ENCODE measurements around the gene ART1. TPM values are rescaled to one million over a fixed set of nuclear protein-coding genes. Genes with fewer than 3 reads are reported as not detected.

The ART1 gene
- total RNA-seq, 4 donors from 2014 or later: not detected

GRCh38 chr11:3623767-3624458 lies 21.0 kb upstream of the ART1 start:
- WGBS, 2 donors: 47 to 50% methylated on average over 8 of the region's 8 CpGs

DNA sequence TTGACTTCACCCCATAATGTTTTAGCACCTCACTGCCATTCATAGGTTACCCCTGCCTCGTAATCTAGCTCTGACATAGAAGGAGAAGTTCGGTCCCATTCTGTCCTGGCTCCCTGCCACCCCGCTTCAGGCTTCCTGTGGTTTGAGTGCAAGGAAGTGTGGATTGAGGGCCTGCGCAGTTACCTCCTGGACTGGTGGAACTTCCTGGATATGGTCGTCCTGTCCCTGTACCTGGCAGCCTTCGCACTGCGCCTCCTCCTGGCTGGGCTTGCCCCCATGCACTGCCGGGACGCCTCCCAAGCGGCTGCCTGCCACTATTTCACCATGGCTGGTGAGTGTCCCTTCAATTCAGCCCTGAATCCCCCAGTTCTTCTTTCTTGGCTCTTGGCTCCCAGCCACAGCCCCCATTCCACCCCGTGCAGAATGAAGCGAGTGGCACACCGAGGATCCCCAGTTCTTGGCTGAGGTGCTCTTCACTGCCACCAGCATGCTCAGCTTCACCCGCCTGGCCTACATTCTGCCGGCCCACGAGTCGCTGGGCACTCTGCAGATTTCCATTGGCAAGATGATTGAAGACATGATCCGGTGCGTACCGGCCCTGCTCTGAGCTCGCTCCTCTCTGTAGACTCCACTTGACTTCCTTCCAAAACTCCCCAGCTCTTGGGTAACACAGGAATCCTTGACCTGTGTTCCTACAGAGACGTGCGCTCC lies 18.5 kb upstream of the ART1 start:
- intact Hi-C loops (cut with DNase I; ENCODE audit: low total_unique reads): no loop called here
- peak; percentile 38 to 89 for DNase-seq (ENCODE audit: low spot score in 2 of 2)

More at GRCh38 chr11:3623767-3624458, 21.0 kb upstream of the ART1 start:
- TF ChIP-seq, protein P1, sequence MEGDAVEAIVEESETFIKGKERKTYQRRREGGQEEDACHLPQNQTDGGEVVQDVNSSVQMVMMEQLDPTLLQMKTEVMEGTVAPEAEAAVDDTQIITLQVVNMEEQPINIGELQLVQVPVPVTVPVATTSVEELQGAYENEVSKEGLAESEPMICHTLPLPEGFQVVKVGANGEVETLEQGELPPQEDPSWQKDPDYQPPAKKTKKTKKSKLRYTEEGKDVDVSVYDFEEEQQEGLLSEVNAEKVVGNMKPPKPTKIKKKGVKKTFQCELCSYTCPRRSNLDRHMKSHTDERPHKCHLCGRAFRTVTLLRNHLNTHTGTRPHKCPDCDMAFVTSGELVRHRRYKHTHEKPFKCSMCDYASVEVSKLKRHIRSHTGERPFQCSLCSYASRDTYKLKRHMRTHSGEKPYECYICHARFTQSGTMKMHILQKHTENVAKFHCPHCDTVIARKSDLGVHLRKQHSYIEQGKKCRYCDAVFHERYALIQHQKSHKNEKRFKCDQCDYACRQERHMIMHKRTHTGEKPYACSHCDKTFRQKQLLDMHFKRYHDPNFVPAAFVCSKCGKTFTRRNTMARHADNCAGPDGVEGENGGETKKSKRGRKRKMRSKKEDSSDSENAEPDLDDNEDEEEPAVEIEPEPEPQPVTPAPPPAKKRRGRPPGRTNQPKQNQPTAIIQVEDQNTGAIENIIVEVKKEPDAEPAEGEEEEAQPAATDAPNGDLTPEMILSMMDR (IDR thresholded peaks at IDR 0.05): no peak
- no peak for TF ChIP-seq POLR2A (IDR thresholded peaks at IDR 0.05)
- DNase-seq (ENCODE audit: low spot score in 2 of 2): no peak
- H3K4me3 ChIP-seq (ENCODE audit: low read depth, poor library complexity, severe bottlenecking): no peak overlapping the region
- intact Hi-C loops (cut with DNase I; ENCODE audit: low total_unique reads): no loop called here

DNA sequence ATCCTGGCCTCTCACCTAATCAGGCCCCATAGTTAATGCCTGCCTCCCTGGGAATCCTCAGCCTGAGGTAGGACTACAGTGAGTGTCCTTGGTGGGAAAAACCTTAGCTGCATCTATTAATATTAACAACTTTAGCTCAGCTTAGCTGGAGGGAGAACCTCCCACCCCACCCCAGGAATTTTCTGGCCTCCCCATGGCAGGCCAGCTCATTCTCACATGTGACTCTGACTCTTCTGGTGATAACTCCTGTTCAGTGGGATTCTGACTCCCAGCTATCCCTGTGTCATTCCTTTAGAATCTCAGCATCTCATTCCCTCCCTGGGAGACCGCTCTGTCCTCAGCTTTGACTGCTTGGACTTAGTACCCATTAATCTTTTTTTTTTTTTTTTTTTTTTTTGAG lies 17.6 kb upstream of the ART1 start:
- no peak for DNase-seq (ENCODE audit: low spot score in 2 of 2)
- WGBS, 2 donors: 95 to 100% methylated on average over 1 of the region's 1 CpG
- no peak for TF ChIP-seq POLR2A (IDR thresholded peaks at IDR 0.05)
- TF ChIP-seq, protein P1 (IDR thresholded peaks at IDR 0.05): no peak
- H3K4me3 ChIP-seq (ENCODE audit: low read depth, poor library complexity, severe bottlenecking): no peak overlapping the region
- intact Hi-C loops (cut with DNase I; ENCODE audit: low total_unique reads): no loop called here

More for the DNA sequence above, 18.5 kb upstream of the ART1 start:
- TF ChIP-seq POLR2A (IDR thresholded peaks at IDR 0.05): no peak
- TF ChIP-seq, protein P1 (IDR thresholded peaks at IDR 0.05): no peak
- WGBS, 2 donors: 85 to 87% methylated on average over 23 of the region's 23 CpGs
- H3K4me3 ChIP-seq (ENCODE audit: low read depth, poor library complexity, severe bottlenecking): no peak overlapping the region

GRCh38 chr11:3631331-3631730 lies 13.6 kb upstream of the ART1 start:
- TF ChIP-seq, protein P1 (IDR thresholded peaks at IDR 0.05): no peak
- no peak for TF ChIP-seq POLR2A (IDR thresholded peaks at IDR 0.05)
- H3K4me3 ChIP-seq (ENCODE audit: low read depth, poor library complexity, severe bottlenecking): no peak overlapping the region
- intact Hi-C loops (cut with DNase I; ENCODE audit: low total_unique reads): no loop called here
- DNase-seq (ENCODE audit: low spot score in 2 of 2): no peak
- WGBS, 2 donors: 91 to 93% methylated on average over 4 of the region's 4 CpGs

DNA sequence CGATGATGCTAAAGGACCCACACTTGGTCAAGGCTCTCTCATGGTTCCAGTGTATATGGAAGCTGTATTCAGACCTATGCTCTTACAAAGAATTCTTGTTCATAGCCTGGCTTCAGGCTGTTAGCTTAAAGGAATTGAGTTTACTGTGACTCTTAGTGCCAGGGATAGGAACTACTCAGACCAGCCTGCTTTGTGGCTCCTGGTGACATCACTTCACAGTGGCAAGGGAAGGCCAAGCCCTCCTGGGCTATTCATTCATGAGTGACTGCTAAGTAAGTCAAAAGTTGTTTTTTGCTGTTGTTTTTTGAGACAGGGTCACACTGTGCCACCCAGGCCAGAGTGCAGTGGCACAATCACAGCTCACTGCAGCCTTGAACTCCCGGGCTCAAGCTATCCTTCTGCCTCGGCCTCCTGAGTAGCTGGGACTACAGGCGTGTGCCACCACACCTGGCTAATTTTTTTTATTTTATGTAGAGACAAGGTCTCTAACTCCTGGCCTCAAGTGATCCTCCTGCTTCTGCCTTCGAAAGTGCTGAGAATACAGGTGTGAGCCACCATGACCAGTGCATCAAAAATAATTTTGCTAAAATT lies 12.8 kb upstream of the ART1 start:
- intact Hi-C loops (cut with DNase I; ENCODE audit: low total_unique reads): no loop called here

More for the DNA sequence above, 12.8 kb upstream of the ART1 start:
- WGBS, 2 donors: 90 to 93% methylated on average over 5 of the region's 5 CpGs
- TF ChIP-seq, protein P1 (IDR thresholded peaks at IDR 0.05): no peak
- no peak for TF ChIP-seq POLR2A (IDR thresholded peaks at IDR 0.05)
- no peak for DNase-seq (ENCODE audit: low spot score in 2 of 2)
- H3K4me3 ChIP-seq (ENCODE audit: low read depth, poor library complexity, severe bottlenecking): no peak overlapping the region

Measured in lower leg skin (tissue), 4 donors.